A673 (cell line): ENCODE results near the gene PPCDC. TPM values are rescaled to one million over a fixed set of nuclear protein-coding genes. Genes with fewer than 3 reads are reported as not detected.

Experiments
- BruUV-seq: library from RNA; stranded (reverse); fragments of 400-500 nt; replicated peaks from 2 replicates; lab custom pipeline; 2021; lab: Mats Ljungman, UMichigan
- CTCF ChIA-PET: fragments of 300-600 bp; sonication (Branson Sonifier 250); formaldehyde crosslinking; loops from one replicate; lab custom pipeline; 2022; ENCODE audit warnings: antibody characterized with exemption; lab: Charles Lee
- POLR2A ChIA-PET: fragments of 300-600 bp; sonication (Branson Sonifier 250); formaldehyde crosslinking; loops from one replicate; lab custom pipeline; 2022; ENCODE audit warnings: antibody characterized with exemption; ENCODE audit not compliant: low non-redundant PET; lab: Charles Lee
- DNase-seq: peaks from one replicate; pipeline ENCODE4 v3.0.0-alpha.2; 2015; ENCODE audit warnings: low spot score
- H3K27ac ChIP-seq: fragments of 200-600 bp; sonication (generic); 2 replicates; pipeline ENCODE4 v1.5.1; 2016; ENCODE audit warnings: mixed run types, low read depth, mild to moderate bottlenecking, mixed read lengths, antibody characterized with exemption, low read length; ENCODE audit not compliant: poor library complexity, severe bottlenecking
- H3K27me3 ChIP-seq: fragments of 200-600 bp; sonication (generic); replicated peaks from 2 replicates; pipeline ENCODE4 v1.6.1; 2017; ENCODE audit warnings: mixed run types, low read depth, mild to moderate bottlenecking, mixed read lengths, antibody characterized with exemption, low read length; ENCODE audit not compliant: insufficient read depth, poor library complexity
- H3K36me3 ChIP-seq: fragments of 200-600 bp; sonication (generic); 2 replicates; pipeline ENCODE4 v1.6.1; 2016; ENCODE audit warnings: mixed run types, mild to moderate bottlenecking, mixed read lengths, antibody characterized with exemption, low read length; ENCODE audit not compliant: insufficient read depth, poor library complexity, severe bottlenecking
- H3K4me1 ChIP-seq: fragments of 200-600 bp; sonication (generic); 2 replicates; pipeline ENCODE4 v1.6.1; 2017; ENCODE audit warnings: mixed run types, mild to moderate bottlenecking, mixed read lengths, antibody characterized with exemption, low read length; ENCODE audit not compliant: insufficient read depth, poor library complexity, severe bottlenecking
- H3K4me3 ChIP-seq: fragments of 200-600 bp; sonication (generic); 2 replicates; pipeline ENCODE4 v1.5.1; 2016; ENCODE audit warnings: low read depth, mixed run types, mild to moderate bottlenecking, mixed read lengths, low read length; ENCODE audit not compliant: poor library complexity, severe bottlenecking
- H3K9me3 ChIP-seq: fragments of 200-600 bp; sonication (generic); 2 replicates; pipeline ENCODE4 v1.6.1; 2016; ENCODE audit warnings: mixed run types, low read depth, mild to moderate bottlenecking, mixed read lengths, antibody characterized with exemption, low read length; ENCODE audit not compliant: poor library complexity, severe bottlenecking
- EZH2 ChIP-seq: fragments of 200-600 bp; sonication (generic); IDR thresholded peaks from 2 replicates; pipeline ENCODE4 v1.6.1; 2017; ENCODE audit warnings: borderline replicate concordance, low read depth, mild to moderate bottlenecking, mixed read lengths, antibody characterized with exemption, low read length; ENCODE audit not compliant: poor library complexity, severe bottlenecking
- intact Hi-C: fragments of 100-400 bp; cut with micrococcal nuclease; formaldehyde crosslinking; loops from one replicate; pipeline ENCODE4 v1.10.0; 2022; ENCODE audit not compliant: unreplicated experiment
- total RNA-seq: library from RNA; stranded (reverse); gene quantifications from 2 replicates; pipeline ENCODE4 v1.2.3, GENCODE V29; 2021
- TF ChIP-seq, protein P1 (sequence below): fragments of 300-800, 200-600 bp; sonication (generic); conservative IDR thresholded peaks from 2 replicates; pipeline ENCODE4 v1.5.1; 2017; ENCODE audit warnings: low read depth, mild to moderate bottlenecking, antibody characterized with exemption, low read length, moderate library complexity, mixed read lengths

PPCDC gene
- total RNA-seq, 1 experiment from 2014 or later = 13.3 TPM

DNA sequence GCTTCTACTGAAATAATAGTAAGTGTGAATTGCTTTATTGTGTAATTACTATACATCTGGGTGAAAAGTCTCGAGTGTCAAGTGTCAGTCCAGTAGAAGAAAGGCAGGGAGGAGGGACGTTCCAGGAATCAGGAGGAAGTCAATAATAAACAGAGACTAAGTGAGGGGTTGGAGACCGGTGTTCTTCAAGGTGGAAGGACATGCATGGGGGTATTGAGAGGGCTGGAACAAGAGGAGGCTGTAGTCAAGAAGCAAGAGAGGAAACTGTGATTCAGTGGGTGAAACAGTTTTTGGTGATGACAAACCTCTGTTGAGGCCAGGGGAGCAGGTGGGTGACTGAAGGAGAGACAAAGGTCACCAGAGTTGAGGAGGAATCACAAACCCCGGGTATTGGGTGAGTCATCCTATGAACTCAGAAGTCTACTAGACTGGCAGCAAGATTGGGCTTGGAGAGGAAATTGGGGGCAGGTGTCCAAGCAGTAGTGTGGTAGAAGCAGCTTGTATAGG is 39.6 kb upstream of the PPCDC start:
- Histone ChIP-seq H3K4me1 (no peaks in the 10 kb centered on the region), H3K9me3 (no peaks in the 10 kb centered on the region), H3K4me3 (no peak overlapping the region), H3K27me3 (no peaks in the 10 kb centered on the region), H3K36me3 (no peaks in the 10 kb centered on the region), H3K27ac (no peak overlapping the region)
- BruUV-seq = no TSS peak
- no peak for TF ChIP-seq EZH2
- TF ChIP-seq, protein P1, sequence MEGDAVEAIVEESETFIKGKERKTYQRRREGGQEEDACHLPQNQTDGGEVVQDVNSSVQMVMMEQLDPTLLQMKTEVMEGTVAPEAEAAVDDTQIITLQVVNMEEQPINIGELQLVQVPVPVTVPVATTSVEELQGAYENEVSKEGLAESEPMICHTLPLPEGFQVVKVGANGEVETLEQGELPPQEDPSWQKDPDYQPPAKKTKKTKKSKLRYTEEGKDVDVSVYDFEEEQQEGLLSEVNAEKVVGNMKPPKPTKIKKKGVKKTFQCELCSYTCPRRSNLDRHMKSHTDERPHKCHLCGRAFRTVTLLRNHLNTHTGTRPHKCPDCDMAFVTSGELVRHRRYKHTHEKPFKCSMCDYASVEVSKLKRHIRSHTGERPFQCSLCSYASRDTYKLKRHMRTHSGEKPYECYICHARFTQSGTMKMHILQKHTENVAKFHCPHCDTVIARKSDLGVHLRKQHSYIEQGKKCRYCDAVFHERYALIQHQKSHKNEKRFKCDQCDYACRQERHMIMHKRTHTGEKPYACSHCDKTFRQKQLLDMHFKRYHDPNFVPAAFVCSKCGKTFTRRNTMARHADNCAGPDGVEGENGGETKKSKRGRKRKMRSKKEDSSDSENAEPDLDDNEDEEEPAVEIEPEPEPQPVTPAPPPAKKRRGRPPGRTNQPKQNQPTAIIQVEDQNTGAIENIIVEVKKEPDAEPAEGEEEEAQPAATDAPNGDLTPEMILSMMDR = no peak
- POLR2A ChIA-PET = no interaction called here
- intact Hi-C loops = no loop called here
- CTCF ChIA-PET = no interaction called here
- DNase-seq = no peak

DNA sequence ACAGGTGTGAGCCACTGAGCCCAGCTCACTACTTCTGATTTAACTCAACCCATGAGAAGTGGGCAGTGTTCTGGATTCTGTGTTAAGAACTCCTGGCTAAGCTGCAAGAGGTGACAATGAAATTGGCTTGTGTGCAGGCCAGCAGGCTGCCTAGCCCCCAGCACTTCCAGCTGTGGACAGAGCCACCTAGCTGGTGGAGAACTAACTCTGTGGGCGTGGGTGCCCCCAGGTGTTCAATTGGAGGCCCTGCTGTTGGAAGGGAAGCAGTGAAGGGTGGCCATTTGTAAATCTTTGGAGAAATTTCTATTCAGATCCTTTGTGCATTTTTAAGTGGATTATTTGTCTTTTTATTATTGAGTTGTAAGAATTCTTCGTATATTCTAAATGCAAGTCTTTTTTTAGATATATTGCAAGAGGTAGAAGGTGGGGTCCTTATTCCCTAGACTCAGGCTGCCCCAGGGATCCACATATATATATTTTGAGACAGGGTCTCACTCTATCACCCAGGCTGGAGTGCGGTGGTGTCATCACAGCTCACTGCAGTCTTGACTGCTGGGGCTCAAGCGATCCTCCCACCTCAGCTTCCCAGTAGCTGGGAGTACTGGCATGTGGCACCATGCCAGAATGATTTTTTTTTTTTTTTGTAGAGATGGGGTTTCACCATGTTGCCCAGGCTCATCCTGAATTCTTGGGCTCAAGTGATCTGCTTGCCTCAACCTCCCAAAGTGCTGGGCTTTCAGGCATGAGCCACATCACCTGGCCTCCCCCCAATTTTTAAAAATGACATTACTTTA is 35.2 kb upstream of the PPCDC start:
- Histone ChIP-seq H3K4me1 (no peaks in the 10 kb centered on the region), H3K27me3 (peaks cover 5% of the 10 kb centered on the region), H3K4me3 (no peak overlapping the region), H3K27ac (no peak overlapping the region), H3K9me3 (no peaks in the 10 kb centered on the region), H3K36me3 (no peaks in the 10 kb centered on the region)
- DNase-seq = peak; percentile 51
- no TSS peak for BruUV-seq
- no peak for TF ChIP-seq EZH2
- TF ChIP-seq, protein P1 = peak; percentile 61
- intact Hi-C loops = no loop called here
- ChIA-PET POLR2A (no interaction called here), CTCF (no interaction called here)

DNA sequence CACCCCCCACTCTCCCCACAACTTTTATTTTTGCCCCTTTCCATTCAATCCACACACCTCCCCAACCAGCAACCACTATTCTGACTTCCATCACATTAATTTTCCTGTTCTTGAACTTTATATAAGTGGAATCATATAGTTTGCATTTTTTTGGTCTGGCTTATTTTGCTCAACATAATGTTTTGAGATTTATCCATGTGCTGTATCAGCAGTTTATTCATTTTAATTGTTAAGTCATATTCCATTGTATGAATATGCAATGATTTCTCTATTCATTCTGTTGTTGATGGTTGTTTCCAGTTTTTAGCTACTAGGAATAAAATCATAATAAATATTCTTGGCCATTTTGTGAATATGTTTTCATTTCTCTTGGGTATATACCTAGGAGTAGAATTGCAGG is 33.9 kb upstream of the PPCDC start:
- Histone ChIP-seq H3K4me1 (no peaks in the 10 kb centered on the region), H3K36me3 (no peaks in the 10 kb centered on the region)

More for the DNA sequence above, 33.9 kb upstream of the PPCDC start:
- no TSS peak for BruUV-seq
- no peaks in the 10 kb centered on the region for H3K9me3 ChIP-seq
- no peak overlapping the region for H3K4me3 ChIP-seq
- H3K27me3 ChIP-seq = peaks cover 5% of the 10 kb centered on the region
- ChIA-PET POLR2A (no interaction called here), CTCF (no interaction called here)
- no peak for TF ChIP-seq EZH2
- TF ChIP-seq, protein P1 = no peak
- intact Hi-C loops = no loop called here
- H3K27ac ChIP-seq = no peak overlapping the region
- DNase-seq = no peak
